GM12892 (cell line): ENCODE data around the gene SUMO1. TPM values are rescaled to one million over a fixed set of nuclear protein-coding genes. Genes with fewer than 3 reads are reported as not detected.
A peak's percentile ranks its signal among the peaks of the same experiment; 100 is the strongest.
"Not testable (repeated sequence)": the region's sequence is repeated elsewhere in the genome, so short reads cannot be mapped to it uniquely, and the experiment has no call there.

Experiments
- DNase-seq: peaks from one replicate; pipeline ENCODE4 v3.0.0; 2011; ENCODE audit not compliant: insufficient read length
- FAIRE-seq: peaks from 2 replicates; lab custom pipeline; 2011; peaks lifted over from hg19 to GRCh38; lab: Jason Lieb, UNC
- POLR2A ChIP-seq: IDR thresholded peaks from 2 replicates; pipeline ENCODE4 v1.6.1; 2011; ENCODE audit warnings: low read depth, low read length, control low read depth
- POLR2AphosphoS5 ChIP-seq: IDR thresholded peaks from 2 replicates; pipeline ENCODE4 v1.6.1; 2011; ENCODE audit warnings: low read depth, low read length, control low read depth
- TAF1 ChIP-seq: IDR thresholded peaks from 2 replicates; pipeline ENCODE4 v1.6.1; 2011; ENCODE audit warnings: low read depth, mild to moderate bottlenecking, control low read depth, low read length, borderline replicate concordance
- polyA plus RNA-seq: library from polyadenylated mRNA; unstranded; fragments of >200 nt; gene quantifications from one replicate; pipeline ENCODE4 v1.2.1, GENCODE V29; 2012; ENCODE audit warnings: missing spikeins, inconsistent platforms; ENCODE audit not compliant: missing spikeins

The SUMO1 gene
- polyA plus RNA-seq = 141 TPM

GRCh38 chr2:202238234-202239197, at the start of gene SUMO1:
TSS of gene SUMO1 (minus strand) at chr2:202238597. CDS start at chr2:202238451, 146 bp downstream.
- FAIRE-seq = peak; percentile 99
- DNase-seq = peak; percentile 84
- TF ChIP-seq POLR2AphosphoS5 (peak; percentile 78), POLR2A (peak; percentile 83), TAF1 (peak; percentile 67; the same call in 1 of the 2 replicates)

- no peak for FAIRE-seq
- no peak for DNase-seq
- TF ChIP-seq TAF1 (no peak), POLR2AphosphoS5 (peak; percentile 47; the same call in 1 of the 2 replicates), POLR2A (0 out of 2 replicates have a peak, but pooled peaks have one; percentile 10)
These were observed 48.2 kb upstream of the SUMO1 start for GRCh38 chr2:202286595-202286994.

GRCh38 chr2:202278944-202279343, 40.5 kb upstream of the SUMO1 start:
- no peak for DNase-seq
- TF ChIP-seq POLR2AphosphoS5 = no peak
- no peak for TF ChIP-seq POLR2A
- TF ChIP-seq TAF1 = no peak
- FAIRE-seq = no peak

- no peak for DNase-seq
- no peak for TF ChIP-seq TAF1
- no peak for TF ChIP-seq POLR2AphosphoS5
- TF ChIP-seq POLR2A = no peak
- FAIRE-seq = peak; percentile 57
These were observed 39.8 kb upstream of the SUMO1 start for GRCh38 chr2:202278036-202278760.

GRCh38 chr2:202276078-202276720, 37.8 kb upstream of the SUMO1 start:
- FAIRE-seq, DNase-seq: not testable (repeated sequence)

GRCh38 chr2:202270487-202270886, 32.1 kb upstream of the SUMO1 start:
- DNase-seq (no peak), FAIRE-seq (no peak)
- TF ChIP-seq POLR2A (no peak), POLR2AphosphoS5 (no peak), TAF1 (no peak)

GRCh38 chr2:202269585-202269984, 31.2 kb upstream of the SUMO1 start:
- no peak for DNase-seq
- FAIRE-seq = no peak
- TF ChIP-seq TAF1 (no peak), POLR2A (no peak), POLR2AphosphoS5 (no peak)

GRCh38 chr2:202267495-202267894, 29.1 kb upstream of the SUMO1 start:
- DNase-seq = no peak
- TF ChIP-seq POLR2AphosphoS5 = 0 out of 2 replicates have a peak, but pooled peaks have one; percentile 11
- TF ChIP-seq POLR2A = no peak
- FAIRE-seq = peak; percentile 71

GRCh38 chr2:202265467-202266277, 27.3 kb upstream of the SUMO1 start, which contains the start of gene NOP58:
TSS of gene NOP58 (plus strand) at chr2:202265763. CDS start at chr2:202265942, 179 bp downstream.
- DNase-seq (peak; percentile 77), FAIRE-seq (peak; percentile 98)
- TF ChIP-seq POLR2AphosphoS5 = peak; percentile 98
- TF ChIP-seq TAF1 = peak; percentile 96
- TF ChIP-seq POLR2A = peak; percentile 98

- no peak for DNase-seq
These were observed 23.1 kb upstream of the SUMO1 start for GRCh38 chr2:202261531-202261930.

More at GRCh38 chr2:202261531-202261930, 23.1 kb upstream of the SUMO1 start:
- FAIRE-seq = no peak
- TF ChIP-seq TAF1 = no peak
- no peak for TF ChIP-seq POLR2AphosphoS5
- no peak for TF ChIP-seq POLR2A
